OCI-LY1 (cell line): ENCODE data around the gene ZSCAN20.
A peak's percentile ranks its signal among the peaks of the same experiment; 100 is the strongest.

Experiments
- H2AFZ ChIP-seq: fragments of 200-600 bp; sonication (generic), shearing (Covaris generic); 2 replicates; pipeline ENCODE4 v1.6.0; 2014; ENCODE audit warnings: antibody characterized with exemption, mild to moderate bottlenecking, low read length
- H3F3A ChIP-seq: fragments of 200-600 bp; sonication (generic), shearing (Covaris generic); 2 replicates; pipeline ENCODE4 v1.6.0; 2014; ENCODE audit warnings: mild to moderate bottlenecking, antibody characterized with exemption, low read length, moderate library complexity; ENCODE audit not compliant: insufficient read depth
- H3K27ac ChIP-seq: fragments of 200-600 bp; sonication (generic); 2 replicates; pipeline ENCODE4 v1.5.1; 2014; ENCODE audit warnings: low read length, mixed run types, mild to moderate bottlenecking, low read depth; ENCODE audit not compliant: poor library complexity, severe bottlenecking
- H3K27me3 ChIP-seq: fragments of 200-600 bp; sonication (generic); 2 replicates; pipeline ENCODE4 v1.6.0; 2014; ENCODE audit warnings: antibody characterized with exemption, mild to moderate bottlenecking, low read length, moderate library complexity; ENCODE audit not compliant: insufficient read depth
- H3K36me3 ChIP-seq: fragments of 200-600 bp; sonication (generic); 2 replicates; pipeline ENCODE4 v1.6.1; 2014; ENCODE audit warnings: mild to moderate bottlenecking, antibody characterized with exemption, low read length, moderate library complexity, mixed read lengths; ENCODE audit not compliant: insufficient read depth
- H3K4me1 ChIP-seq: fragments of 200-600 bp; sonication (generic); 2 replicates; pipeline ENCODE4 v1.5.1; 2014; ENCODE audit warnings: mild to moderate bottlenecking, low read length, moderate library complexity; ENCODE audit not compliant: insufficient read depth, severe bottlenecking
- H3K4me2 ChIP-seq: fragments of 200-600 bp; sonication (generic), shearing (Covaris generic); 2 replicates; pipeline ENCODE4 v1.6.1; 2014; ENCODE audit warnings: low read length
- H3K4me3 ChIP-seq: fragments of 200-600 bp; sonication (generic); 2 replicates; pipeline ENCODE4 v1.5.1; 2014; ENCODE audit warnings: low read length, low read depth, mild to moderate bottlenecking, mixed read lengths; ENCODE audit not compliant: poor library complexity, severe bottlenecking
- H3K79me2 ChIP-seq: fragments of 200-600 bp; shearing (Covaris generic); 2 replicates; pipeline ENCODE4 v1.6.1; 2016; ENCODE audit warnings: mixed run types, low read length, mixed read lengths; ENCODE audit not compliant: insufficient read depth
- H3K9ac ChIP-seq: fragments of 200-600 bp; sonication (generic), shearing (Covaris generic); 2 replicates; pipeline ENCODE4 v1.6.1; 2014; ENCODE audit warnings: mild to moderate bottlenecking, low read length, mixed read lengths
- H3K9me2 ChIP-seq: fragments of 200-600 bp; sonication (generic), shearing (Covaris generic); 2 replicates; pipeline ENCODE4 v1.6.1; 2014; ENCODE audit warnings: low read depth, mild to moderate bottlenecking, low read length, mixed read lengths
- H3K9me3 ChIP-seq: fragments of 200-600 bp; shearing (Covaris generic); 2 replicates; pipeline ENCODE4 v1.6.1; 2014; ENCODE audit warnings: low read length, mixed read lengths
- H4K20me1 ChIP-seq: fragments of 200-600 bp; sonication (generic), shearing (Covaris generic); 2 replicates; pipeline ENCODE4 v1.6.0; 2016; ENCODE audit warnings: mild to moderate bottlenecking, low read length; ENCODE audit not compliant: insufficient read depth
- EZH2 ChIP-seq: fragments of 200-600 bp; sonication (generic), shearing (Covaris generic); IDR thresholded peaks from 2 replicates; pipeline ENCODE4 v1.8.0; 2017; ENCODE audit warnings: borderline replicate concordance, mixed run types, mild to moderate bottlenecking, antibody characterized with exemption, low read length, moderate library complexity, mixed read lengths
- TF ChIP-seq, protein P1 (sequence below): fragments of 200-600 bp; sonication (generic), shearing (Covaris generic); IDR thresholded peaks from 2 replicates; pipeline ENCODE4 v1.5.1; 2017; ENCODE audit warnings: mild to moderate bottlenecking, antibody characterized with exemption, low read length, moderate library complexity, mixed read lengths

ZSCAN20 gene

DNA sequence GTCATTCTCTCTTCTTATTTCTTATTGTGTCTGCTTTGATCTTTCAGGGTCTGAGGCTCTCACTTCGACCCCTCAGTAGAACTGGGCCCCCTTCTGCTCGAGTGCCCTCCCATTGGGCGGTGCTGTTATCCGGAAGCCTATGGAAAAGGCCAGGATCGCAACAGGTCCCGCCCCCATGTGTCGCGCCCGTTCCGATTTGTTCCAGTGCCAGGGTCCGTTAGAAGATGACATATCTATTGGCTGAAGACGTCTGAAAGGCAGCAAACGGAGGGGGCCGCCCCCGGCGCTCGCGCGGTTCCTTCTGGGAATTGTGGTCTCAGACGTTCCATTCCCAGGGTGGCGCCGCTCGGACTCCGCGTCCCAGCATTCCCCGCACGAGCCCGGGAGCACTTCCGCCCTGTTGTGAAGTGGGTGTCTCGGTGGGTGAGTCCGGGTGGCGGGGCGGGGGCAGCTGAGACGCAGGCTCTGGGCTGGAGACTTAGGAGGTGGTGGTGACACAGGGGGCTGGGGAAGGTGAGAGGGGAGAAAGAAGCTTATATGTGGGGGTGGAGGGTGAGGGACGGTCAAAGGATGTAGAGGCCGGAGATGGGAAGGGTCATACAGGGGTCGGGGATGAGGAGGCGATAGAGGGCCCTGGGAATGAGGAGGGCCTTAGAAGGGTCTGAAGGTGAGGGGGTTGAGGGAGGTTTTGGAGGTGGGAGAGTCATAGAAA is at the start of gene ZSCAN20:
ZSCAN20 (plus strand) TSS at position 377 of the 712 bp plus-strand sequence. CDS start 6,644 bp downstream, outside the sequence.
- Histone ChIP-seq H3K9ac (peak within 1 kb of the TSS; percentile 43; the same call in 1 of the 2 replicates), H3K27me3 (no peaks in the 10 kb centered on the region), H3K36me3 (no peaks in the 10 kb centered on the region), H3K4me1 (peaks cover 10% of the 10 kb centered on the region), H4K20me1 (no peaks in the 10 kb centered on the region), H3K79me2 (no peaks in the 10 kb centered on the region), H3F3A (no peaks in the 10 kb centered on the region), H2AFZ (peak within 1 kb of the TSS; percentile 26; the same call in 1 of the 2 replicates), H3K4me3 (peak within 1 kb of the TSS; percentile 61), H3K9me2 (no peaks in the 10 kb centered on the region), H3K4me2 (peak within 1 kb of the TSS; percentile 74), H3K27ac (no peak within 1 kb of the TSS), H3K9me3 (no peaks in the 10 kb centered on the region)
- TF ChIP-seq, protein P1, sequence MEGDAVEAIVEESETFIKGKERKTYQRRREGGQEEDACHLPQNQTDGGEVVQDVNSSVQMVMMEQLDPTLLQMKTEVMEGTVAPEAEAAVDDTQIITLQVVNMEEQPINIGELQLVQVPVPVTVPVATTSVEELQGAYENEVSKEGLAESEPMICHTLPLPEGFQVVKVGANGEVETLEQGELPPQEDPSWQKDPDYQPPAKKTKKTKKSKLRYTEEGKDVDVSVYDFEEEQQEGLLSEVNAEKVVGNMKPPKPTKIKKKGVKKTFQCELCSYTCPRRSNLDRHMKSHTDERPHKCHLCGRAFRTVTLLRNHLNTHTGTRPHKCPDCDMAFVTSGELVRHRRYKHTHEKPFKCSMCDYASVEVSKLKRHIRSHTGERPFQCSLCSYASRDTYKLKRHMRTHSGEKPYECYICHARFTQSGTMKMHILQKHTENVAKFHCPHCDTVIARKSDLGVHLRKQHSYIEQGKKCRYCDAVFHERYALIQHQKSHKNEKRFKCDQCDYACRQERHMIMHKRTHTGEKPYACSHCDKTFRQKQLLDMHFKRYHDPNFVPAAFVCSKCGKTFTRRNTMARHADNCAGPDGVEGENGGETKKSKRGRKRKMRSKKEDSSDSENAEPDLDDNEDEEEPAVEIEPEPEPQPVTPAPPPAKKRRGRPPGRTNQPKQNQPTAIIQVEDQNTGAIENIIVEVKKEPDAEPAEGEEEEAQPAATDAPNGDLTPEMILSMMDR, result no peak
- TF ChIP-seq EZH2, result no peak

DNA sequence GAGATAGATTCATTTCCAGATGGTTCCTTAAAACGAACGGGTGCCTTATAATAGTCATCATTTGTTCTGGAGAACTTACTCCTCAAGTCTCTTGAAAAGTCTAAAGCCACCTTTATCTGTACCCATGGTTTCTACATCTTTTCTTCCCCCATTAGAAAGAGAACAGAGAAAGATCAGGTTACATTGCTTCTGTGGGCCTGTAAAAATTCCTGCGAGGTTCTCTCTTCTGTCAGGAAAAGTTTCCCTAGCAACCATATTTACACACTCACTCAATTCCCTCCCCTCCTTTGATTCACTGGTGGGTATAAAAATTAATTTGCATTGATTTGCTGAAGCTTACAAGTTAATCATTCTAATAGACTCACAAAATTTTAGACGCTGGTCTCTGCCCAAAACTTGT is 48.2 kb upstream of the ZSCAN20 start:
- Histone ChIP-seq H3F3A (no peaks in the 10 kb centered on the region), H3K4me2 (no peak overlapping the region), H3K36me3 (no peaks in the 10 kb centered on the region), H3K79me2 (no peaks in the 10 kb centered on the region), H3K27me3 (no peaks in the 10 kb centered on the region; the same call in 1 of the 2 replicates), H3K9ac (no peak overlapping the region), H3K9me3 (no peaks in the 10 kb centered on the region), H4K20me1 (no peaks in the 10 kb centered on the region), H2AFZ (no peak overlapping the region), H3K4me3 (no peak overlapping the region), H3K4me1 (no peaks in the 10 kb centered on the region), H3K9me2 (no peaks in the 10 kb centered on the region), H3K27ac (no peak overlapping the region)
- TF ChIP-seq EZH2, result no peak
- TF ChIP-seq, protein P1, result no peak

DNA sequence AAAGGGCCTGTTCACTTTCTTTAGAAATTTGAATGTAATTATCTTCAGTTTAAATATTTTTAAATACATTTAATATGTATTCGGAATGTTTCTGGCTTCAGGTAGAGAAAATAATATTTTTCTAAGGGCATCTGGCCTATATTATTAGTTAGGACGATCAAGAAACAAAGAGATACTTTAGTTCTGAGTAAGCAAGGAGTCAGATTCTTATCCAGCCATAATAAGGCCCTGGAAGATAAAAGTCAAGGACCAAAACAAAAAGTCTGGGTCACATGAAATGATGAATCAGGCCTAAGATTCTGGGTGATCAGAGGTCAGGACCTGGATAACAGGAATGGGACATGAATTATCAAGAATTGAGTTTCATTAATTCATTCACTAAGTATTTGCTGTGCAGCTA is 47.8 kb upstream of the ZSCAN20 start:
- Histone ChIP-seq H3K9me2 (no peaks in the 10 kb centered on the region), H2AFZ (no peak overlapping the region), H3K4me3 (no peak overlapping the region), H3K4me1 (no peaks in the 10 kb centered on the region), H3K27me3 (no peaks in the 10 kb centered on the region; the same call in 1 of the 2 replicates), H3K4me2 (no peak overlapping the region), H3K9ac (no peak overlapping the region), H3K36me3 (no peaks in the 10 kb centered on the region), H3K9me3 (no peaks in the 10 kb centered on the region), H4K20me1 (no peaks in the 10 kb centered on the region), H3K79me2 (no peaks in the 10 kb centered on the region), H3K27ac (no peak overlapping the region), H3F3A (no peaks in the 10 kb centered on the region)
- TF ChIP-seq EZH2, result no peak
- TF ChIP-seq, protein P1, result no peak
